Amniotic stem cell (primary cell): ENCODE data around the gene RBM34.
"Not testable (repeated sequence)": the region's sequence is repeated elsewhere in the genome, so short reads cannot be mapped to it uniquely, and the experiment has no call there.

Experiments
- DNase-seq: peaks from one replicate; lab custom pipeline; 2025; lab: John Stamatoyannopoulos, UW

The RBM34 gene

DNA sequence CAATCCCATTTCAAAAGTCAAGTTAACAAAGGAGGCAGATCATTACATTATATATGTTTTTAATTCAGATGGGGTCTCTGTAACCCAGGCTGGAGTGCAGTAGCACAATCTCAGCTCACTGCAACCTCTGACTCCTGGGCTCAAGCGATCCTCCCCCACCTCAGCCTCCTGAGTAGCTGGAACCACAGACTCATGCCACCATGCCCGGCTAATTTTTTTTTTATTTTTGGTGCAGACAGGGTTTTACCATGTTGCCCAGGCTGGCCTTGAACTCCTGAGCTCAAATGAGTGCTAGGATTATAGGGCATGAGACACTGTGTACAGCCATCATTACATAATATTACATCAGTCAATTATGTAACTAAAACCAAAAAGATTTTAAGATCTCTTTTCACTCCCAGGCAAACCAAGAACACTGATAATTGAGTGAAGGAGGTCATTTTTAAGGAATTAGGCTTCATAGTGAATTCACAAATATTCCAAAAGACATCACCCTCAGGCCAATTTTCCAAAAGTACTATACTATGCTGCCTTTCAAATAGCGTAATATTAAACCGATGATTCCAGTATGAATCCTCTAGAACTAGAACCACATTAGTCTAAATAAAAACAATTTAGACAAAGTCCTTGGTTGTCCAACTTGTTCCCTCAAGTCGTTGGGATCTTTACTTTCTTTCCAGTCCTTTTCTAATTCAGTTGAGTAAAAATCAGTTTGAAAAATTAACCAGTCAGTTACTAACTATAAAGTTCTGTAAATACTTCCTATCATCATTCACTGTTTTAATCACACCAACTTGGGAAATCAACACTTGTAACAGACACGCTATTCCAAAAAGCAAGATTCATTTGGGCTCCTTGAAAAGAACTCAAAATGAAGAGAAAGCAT is 48.5 kb downstream of the RBM34 start:
- DNase-seq = no peak

DNA sequence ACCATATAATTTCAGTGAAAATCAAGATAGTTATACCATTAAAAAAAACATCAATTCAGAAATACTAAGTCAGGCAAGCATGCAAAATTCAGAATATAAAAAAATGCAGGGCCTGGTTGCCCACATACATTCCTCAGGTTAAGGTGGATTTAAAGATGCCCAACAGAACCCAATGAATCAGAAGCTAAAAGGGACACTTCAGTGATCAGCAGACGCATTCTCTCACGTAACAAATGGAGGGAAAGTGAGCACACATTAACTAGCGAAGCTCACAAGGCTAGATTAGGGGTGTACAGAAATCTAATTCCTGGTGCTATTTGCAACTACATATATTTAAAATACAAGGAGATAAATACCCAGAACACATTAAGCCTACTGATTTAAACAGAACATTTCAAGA is 49.9 kb downstream of the RBM34 start:
- no peak for DNase-seq

DNA sequence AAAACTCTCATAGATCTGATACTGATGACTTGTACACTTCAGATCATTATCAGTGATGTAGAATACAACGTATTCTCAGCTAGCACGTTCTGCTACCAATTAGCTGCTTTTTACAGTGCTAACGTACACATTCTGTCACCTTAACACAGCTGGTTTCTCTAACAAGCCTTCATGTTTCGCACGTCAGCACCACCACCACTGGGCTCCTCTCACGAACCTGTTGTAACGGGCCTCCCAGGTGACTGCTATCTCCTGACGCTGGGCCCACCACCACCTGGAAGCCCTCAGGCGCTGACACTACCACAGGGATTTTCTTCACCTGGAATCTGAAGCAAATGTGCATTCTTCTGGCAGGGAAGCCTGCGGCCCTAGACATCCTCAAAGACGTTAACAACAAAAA is 52.2 kb downstream of the RBM34 start:
- DNase-seq = no peak

DNA sequence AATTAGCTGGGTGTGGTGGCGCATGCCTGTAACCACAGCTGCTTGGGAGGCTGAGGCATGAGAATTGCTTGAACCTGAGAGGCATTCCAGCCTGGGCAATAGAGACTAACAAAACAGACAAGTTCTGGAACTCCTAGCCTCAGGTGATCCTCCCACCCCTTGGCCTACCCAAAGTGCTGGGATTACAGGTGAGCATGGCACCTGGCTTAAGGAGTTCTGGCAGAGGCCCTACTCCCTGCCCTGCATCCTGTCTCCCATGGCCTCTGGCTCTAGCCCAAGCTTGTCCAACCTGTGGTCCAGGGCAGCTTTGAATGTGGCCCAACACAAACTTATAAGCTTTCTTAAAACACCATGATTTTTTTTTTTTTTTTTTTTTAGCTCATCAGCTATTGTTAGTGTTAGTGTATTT is 52.9 kb downstream of the RBM34 start:
- no peak for DNase-seq

DNA sequence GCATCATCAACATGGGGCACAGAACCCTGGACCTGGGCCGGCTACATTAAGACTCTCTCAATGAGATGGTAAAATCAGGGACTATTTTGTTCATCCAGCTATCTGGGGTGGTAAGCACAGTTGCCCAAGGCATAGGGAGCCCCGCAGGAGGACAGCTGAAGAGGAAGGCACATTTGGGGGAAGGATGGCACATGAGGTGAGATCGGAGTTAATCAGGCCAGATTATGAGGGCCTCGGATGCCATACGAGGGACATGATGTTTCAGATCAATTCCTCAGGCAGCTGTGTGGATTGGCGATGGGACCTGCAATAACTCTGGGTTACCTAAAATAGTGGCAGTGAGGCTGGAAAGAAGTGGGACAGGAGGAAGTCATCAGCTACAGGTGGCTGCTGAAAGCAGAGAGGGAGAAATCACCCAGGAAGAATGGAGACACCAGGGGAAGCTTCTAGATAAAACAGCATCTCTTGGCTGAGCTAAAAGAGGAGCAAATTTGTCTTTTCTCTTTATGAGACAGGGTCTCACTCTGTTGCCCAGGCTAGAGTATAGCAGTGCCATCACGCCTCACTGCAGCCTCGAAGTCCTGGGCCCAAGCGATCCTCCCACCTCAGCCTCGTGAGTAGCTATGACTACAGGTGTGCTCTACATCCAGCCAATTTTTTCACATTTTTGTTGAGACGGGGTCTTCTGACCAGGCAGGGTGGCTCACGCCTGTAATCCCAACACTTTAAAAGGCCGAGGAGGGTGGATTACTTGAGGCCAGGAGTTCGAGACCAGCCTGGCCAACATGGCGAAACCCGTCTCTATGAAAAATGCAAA is 53.5 kb downstream of the RBM34 start:
- DNase-seq = no peak

DNA sequence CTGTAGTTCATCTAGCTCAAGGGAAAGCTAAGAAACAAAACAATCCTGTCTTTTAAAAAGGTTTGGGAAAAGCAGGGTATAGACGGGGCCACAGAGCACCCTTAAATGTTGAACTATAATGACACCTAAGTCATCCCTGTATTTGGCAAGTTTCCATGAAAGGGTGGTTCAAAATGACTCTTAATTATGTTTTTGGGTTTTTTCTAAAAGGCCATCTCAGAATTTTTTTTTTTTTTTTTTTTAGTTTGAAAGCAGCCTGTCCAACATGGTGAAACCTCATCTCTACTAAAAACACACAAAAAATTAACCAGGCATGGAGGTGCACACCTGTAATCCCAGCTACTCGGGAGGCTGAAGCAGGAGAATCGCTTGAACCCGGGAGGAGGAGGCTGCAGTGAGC is 54.6 kb downstream of the RBM34 start:
- no peak for DNase-seq

DNA sequence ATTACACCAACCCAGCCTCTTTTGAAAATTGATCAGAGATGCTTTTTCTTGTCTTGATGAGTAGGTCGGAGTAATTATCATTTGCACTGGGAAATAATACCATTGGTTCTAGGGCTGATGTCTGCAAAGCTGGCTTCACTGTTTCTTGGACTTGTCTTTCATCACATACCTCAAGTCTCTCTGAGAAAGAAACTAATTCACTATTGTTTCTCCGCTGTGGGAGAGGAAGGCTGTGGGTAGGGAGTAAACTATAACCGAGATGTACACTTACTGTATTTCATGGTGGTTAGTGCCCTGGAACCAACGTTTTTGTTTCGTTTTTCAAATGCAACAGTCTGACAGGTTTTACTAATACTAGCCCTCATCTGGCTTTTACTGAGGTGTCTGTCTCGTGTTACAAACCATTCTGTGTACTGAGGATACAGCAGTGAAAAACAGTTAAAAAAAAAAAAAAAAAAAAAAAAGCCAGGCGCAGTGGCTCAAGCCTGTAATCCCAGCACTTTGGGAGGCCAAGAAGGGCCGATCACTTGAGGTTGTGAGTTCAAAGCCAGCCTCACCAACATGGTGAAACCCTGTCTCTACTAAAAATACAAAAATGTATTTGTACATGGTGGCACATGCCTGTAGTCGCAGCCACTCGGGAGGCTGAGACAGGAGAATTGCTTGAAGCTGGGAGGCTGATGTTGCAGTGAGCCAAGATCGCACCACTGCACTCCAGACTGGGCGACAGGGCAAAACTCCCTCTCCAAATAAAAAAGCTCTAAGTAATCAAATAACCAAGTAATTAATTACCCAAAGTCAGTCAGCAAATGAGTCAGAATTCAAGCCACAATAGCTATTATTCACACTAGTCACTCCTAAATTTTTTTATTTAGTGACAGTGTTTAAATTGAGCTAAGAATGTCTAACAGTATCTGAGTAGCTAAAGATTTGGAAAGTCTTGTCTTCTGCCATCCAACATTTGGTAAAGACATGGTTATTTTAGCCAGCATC is 55.7 kb downstream of the RBM34 start:
- no peak for DNase-seq

DNA sequence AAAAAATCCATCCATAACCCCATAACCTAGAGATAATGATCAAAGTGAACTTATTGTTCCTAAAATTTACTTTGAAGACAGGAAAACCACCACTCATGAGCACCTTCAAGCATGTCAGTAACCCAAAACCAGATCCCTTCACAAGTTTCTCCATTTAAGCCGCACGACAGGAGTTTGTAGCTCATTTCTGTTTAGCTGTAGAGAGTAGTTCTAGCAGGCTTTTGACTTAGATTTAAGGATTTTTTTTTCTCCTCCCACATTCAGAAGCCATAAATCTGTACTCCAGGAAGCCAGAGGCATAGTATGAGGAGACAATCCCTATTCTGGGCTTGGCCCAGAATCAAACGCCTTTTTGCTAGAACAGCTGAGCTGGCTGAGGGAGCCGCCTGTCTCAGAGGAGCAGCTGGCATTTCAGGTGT is 58.0 kb downstream of the RBM34 start:
- DNase-seq = no peak

DNA sequence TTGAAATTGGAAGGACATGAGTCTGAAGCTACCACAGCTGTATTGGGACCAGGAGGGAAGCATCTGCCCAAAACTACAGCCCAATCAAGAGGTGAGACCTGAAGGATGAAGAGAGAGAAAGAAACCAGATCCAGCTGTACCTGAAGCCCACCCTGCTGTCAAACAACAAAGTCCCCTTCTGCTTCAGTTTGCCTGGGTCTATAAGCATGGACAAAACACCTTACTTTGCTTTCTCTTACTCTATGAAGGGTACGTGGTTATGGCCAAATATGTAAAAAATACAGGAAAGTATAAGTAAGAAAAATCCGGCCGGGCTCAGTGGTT is 58.8 kb downstream of the RBM34 start:
- DNase-seq = no peak

DNA sequence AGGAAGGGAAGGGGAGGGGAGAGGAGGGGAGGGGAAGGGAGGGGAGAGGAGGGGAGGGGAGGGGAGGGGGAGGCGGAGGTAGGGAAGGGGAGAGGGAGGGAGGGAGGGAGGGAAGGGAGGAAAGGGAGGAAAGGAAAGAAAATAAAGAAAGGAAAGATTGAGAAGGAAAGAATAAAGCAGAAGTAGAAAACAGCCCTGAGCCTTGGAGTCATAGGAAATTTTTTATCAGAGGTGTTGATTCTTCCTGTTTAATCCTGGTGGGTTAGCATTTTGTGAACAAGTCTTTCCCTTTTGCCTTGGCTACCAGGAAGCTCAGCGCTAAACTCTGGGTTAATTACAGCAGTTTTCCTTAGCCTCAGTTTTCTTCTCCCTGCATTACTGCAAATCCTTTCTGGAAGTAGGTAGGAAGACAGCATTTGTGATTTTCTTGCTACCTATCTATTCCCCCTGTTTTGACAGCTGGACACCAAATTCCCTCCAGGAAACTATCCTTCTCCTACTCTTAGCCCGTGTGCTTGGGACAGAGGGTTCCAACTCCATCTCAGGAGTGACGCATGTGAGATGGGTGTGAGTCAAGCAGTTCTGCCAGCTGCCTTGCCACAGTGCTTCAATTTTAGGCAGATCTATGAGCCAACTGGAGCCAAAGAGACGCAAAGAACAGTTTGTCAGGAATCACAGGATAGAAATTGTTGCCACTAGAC is 59.3 kb downstream of the RBM34 start:
- no peak for DNase-seq

DNA sequence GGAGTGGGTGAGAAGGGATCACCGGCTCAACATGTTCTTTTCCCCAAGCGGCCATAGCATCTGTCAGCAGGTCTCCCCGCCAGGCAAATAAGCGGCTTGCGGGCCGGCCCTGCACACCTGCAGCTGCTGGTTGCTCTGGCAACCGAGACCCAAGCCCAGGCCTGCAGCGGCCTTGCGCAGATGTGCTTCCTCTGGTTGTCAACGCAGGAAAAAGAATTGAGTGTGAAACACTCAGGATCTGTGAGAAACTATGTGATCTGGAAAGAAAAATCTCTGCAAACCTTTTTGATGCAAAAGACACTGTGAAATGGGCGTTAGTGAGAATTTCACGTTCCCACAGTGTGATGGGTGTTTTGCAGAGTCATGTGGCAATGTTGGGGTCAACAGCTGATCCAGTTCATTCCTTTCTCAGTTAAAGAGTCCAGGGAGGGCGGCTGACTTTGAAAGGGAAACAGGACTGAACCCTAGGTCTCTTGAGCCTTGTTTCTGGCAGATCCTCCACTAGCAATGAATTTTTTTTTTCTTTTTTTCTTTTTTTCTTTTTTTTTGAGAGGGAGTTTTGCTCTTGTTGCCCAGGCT is 60.8 kb downstream of the RBM34 start:
- no peak for DNase-seq

DNA sequence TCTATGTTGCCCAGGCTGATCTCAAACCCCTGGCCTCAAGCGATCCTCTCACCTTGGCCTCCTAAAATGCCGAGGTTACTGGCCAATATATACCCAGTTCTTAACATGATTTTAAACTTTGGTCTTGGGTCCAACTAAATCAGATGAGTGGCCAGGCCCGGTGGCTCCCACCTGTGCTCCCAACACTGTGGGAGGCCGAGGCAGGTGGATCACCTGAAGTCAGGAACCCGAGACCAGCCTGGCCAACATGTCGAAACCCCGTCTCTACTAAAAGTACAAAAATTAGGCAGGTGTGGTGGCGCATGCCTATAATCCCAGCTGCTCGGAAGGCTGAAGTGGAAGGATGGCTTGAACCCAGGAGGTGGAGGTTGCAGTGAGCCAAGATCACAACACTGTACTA is 62.1 kb downstream of the RBM34 start:
- no peak for DNase-seq

DNA sequence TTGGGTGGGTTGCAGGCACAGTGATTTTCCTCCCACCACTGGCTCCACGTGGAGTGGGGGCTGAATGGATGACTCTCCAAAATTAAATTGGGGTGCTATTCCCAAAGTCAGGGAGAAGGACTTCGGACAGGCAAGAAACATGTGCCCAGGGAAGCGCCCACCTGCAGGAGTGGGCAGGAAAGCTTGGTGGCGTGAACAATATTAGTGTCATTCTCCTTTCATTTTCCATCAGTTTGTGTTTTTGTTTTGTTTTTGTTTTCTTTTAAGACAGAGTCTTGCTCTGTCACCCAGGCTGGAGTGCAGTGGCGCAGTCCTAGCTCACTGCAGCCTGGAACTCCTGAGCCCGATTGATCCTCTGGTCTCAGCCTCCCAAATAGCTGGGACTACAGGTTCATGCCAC is 62.5 kb downstream of the RBM34 start:
- no peak for DNase-seq

DNA sequence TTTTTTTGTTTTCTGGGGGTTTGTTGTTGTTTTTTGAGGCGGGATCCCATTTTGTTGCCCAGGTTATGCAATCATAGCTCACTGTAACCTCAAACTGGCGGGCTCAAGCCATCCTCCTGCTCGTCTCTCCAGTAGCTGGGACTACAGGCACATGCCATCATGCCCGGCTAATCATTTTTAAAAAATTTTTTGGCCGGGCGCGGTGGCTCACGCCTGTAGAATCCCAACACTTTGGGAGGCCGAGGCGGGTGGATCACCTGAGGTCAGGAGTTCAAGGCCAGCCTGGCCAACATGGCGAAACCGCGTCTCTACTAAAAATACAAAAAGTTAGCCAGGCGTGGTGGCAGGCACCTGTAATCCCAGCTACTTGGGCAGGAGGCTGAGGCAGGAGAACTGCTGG is 63.5 kb downstream of the RBM34 start:
- DNase-seq = not testable (repeated sequence)

DNA sequence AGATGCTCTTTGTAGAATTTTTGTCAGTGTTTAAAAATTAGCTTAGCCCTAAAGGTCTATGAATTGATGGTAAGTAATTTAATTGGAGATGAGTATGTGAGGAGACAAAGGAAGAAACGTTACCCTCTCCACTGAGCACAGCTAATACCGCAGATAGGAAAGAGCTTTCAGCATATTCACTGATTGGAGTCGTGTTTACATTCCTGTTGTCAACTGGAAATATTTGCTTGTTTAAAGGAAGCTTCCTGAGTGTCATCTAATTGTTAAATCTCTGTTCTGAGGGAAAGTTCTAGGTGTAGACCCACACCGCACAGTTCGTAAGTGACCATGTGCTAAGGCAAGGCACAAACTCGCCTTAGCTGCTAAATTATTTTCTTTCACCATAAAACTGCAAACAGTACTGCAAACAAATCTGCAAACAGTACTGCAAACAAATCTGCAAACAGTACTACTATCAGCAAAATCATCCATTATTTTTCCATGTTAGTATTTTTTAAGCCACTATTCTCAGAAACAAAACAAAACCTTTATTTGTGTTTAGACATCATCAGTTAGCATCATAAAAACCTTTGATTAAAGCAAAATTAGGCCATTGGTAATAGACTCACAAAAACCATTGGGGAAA is 65.0 kb downstream of the RBM34 start:
- DNase-seq = no peak

DNA sequence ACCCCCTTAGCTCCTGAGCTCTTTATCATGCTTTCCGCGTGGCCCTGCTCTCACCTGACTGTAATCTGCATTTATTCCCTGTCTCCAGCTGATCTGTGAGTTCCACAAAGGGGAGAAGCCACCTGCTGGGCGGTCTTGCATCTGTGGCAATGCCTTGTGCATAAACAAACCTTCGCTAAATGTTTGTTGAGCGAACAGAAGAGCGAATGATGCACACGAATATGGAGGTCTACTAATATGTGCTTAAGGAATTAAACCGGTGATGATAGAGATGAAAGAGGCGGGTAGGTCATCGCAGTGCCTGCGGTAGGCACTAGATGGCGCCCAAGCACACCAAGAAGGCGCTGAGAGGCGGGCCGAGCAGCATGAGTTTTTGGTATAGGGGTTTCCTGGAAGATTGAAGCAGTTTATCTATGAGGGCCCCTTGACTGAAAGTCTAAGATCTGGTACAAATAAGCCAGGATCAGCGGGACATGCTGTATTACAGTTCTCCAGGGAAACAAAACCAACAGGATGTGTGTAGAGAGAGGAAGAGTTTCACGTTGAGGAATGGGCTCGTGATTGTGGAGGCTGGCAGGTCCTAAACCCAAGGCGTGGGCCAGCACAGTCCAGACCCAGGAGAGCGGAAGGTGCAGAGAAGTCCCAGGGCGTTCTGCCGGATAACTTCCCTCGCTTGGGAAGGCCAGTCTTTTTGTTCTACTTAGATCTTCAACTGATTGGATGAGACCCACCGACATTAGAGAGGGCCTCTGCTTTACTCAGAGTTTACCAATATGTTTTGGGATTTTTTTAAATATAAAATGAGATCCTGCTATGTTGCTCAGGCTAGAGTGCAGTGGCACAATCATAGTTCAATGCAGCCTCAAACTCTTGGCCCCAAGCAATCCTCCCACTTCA is 67.1 kb downstream of the RBM34 start:
- no peak for DNase-seq

DNA sequence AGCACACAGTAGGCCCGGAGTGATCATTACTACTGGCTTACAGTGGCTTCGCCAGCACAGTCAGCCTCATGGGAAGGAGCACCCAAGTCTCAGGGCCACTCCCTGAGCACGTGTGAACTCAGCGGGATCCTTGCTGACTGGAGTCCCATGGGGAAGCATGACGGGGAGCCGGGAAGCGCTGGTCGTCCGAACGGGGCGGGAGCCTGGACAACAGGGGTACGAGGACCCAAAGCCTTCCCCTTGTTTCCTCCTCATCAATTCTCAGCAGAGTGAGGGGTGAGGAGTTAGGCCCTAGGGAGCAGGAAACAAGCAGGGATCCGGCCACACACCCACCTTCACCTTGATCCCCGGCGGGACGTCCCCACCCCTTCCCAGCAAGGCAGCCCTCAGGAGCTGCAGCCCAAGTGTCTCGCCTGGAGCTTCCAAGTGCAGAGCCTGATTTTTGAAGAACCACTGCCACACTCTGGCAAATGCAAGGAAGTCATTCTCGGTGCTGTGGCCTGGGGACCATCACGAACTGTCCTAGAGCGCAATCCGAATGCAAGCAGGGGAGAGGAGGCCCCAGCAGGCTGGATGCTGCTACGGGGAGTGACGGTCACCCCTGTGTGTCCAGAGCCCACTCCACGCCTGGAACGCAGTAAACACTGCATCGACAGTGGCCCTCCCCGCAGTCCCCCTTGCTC is 67.9 kb downstream of the RBM34 start:
- no peak for DNase-seq

DNA sequence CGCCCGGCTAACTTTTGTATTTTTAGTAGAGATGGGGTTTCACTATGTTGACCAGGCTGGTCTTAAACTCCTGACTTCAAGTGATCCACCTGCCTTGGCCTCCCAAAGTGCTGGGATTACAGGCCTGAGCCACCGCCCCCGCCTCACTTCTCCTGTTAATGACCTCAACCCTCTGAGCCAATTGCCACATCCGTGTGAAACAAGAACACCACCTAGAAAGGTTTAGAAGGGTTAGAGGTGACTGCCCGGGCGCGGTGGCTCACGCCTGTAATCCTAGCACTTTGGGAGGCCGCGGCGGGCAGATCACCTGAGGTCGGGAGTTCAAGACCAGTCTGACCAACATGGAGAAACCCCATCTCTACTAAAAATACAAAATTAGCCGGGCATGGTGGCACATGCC is 68.6 kb downstream of the RBM34 start:
- not testable (repeated sequence) for DNase-seq

DNA sequence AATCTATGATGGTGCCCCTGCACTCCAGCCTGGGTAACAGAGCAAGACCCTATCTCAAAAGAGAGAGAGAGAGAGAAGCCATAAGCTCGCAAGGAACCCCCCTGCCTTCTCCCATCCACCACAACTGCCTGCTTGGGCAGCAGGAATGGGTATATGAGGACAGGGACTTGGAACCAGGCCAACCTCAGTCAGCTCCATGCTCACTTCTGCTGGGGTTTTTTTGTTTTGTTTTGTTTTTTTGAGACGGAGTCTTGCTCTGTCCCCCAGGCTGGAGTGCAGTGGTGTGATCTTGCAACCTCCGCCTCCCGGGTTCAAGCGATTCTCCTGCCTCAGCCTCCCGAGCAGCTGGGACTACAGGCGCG is 69.0 kb downstream of the RBM34 start:
- DNase-seq = not testable (repeated sequence)
